Calu3 (cell line): ENCODE data around the gene TSR3. TPM values are rescaled to one million over a fixed set of nuclear protein-coding genes. Genes with fewer than 3 reads are reported as not detected.
A peak's percentile ranks its signal among the peaks of the same experiment; 100 is the strongest.

Experiments used
- BruUV-seq: library from RNA; stranded (reverse); fragments of 400-500 nt; replicated peaks from 2 replicates; lab custom pipeline; 2021; lab: Mats Ljungman, UMichigan
- CTCF ChIA-PET: fragments of 300-600 bp; sonication (Branson Sonifier 250); formaldehyde crosslinking; loops from one replicate; lab custom pipeline; 2022; ENCODE audit warnings: antibody characterized with exemption; lab: Charles Lee
- DNase-seq: peaks from one replicate; pipeline ENCODE4 v3.0.0; 2022
- H3K27ac Mint-ChIP-seq: one replicate; pipeline ENCODE4 v1.8.0; 2022; ENCODE audit warnings: mixed read lengths; ENCODE audit not compliant: unreplicated experiment
- H3K27me3 Mint-ChIP-seq: one replicate; pipeline ENCODE4 v1.8.0; 2022; ENCODE audit warnings: mixed read lengths; ENCODE audit not compliant: unreplicated experiment
- H3K36me3 Mint-ChIP-seq: one replicate; pipeline ENCODE4 v1.8.0; 2022; ENCODE audit warnings: mild to moderate bottlenecking, moderate library complexity, mixed read lengths; ENCODE audit not compliant: insufficient read depth, unreplicated experiment
- H3K4me1 Mint-ChIP-seq: one replicate; pipeline ENCODE4 v1.8.0; 2022; ENCODE audit warnings: mild to moderate bottlenecking, low read depth, mixed read lengths; ENCODE audit not compliant: unreplicated experiment
- H3K4me3 Mint-ChIP-seq: one replicate; pipeline ENCODE4 v1.8.0; 2022; ENCODE audit warnings: mild to moderate bottlenecking, low read depth, moderate library complexity, mixed read lengths; ENCODE audit not compliant: unreplicated experiment
- H3K9me3 Mint-ChIP-seq: one replicate; pipeline ENCODE4 v1.8.0; 2022; ENCODE audit warnings: low read depth, mixed read lengths; ENCODE audit not compliant: unreplicated experiment
- CTCF ChIP-seq: fragments of 200-600 bp; IDR thresholded peaks from one replicate; pipeline ENCODE4 v1.8.0; 2022; ENCODE audit warnings: antibody characterized with exemption; ENCODE audit not compliant: unreplicated experiment
- intact Hi-C: fragments of 100-400 bp; cut with micrococcal nuclease; formaldehyde crosslinking; loops from one replicate; pipeline ENCODE4 v1.10.0; 2022; ENCODE audit not compliant: unreplicated experiment
- total RNA-seq: library from RNA; stranded (reverse); gene quantifications from 2 replicates; pipeline ENCODE4 v1.2.3, GENCODE V29; 2022

The TSR3 gene
- total RNA-seq, 1 experiment from 2014 or later: 59.4 TPM

- intact Hi-C loops: no loop called here
- no peak overlapping the region for H3K27ac Mint-ChIP-seq
- H3K9me3 Mint-ChIP-seq: no peaks in the 10 kb centered on the region
- H3K27me3 Mint-ChIP-seq: peaks cover 32% of the 10 kb centered on the region
- H3K36me3 Mint-ChIP-seq: peaks cover 19% of the 10 kb centered on the region
- BruUV-seq: no TSS peak
- TF ChIP-seq CTCF: no peak
- CTCF ChIA-PET: no interaction called here
- DNase-seq: no peak
- peaks cover 8% of the 10 kb centered on the region for H3K4me1 Mint-ChIP-seq
- H3K4me3 Mint-ChIP-seq: no peak overlapping the region
These were observed 17.6 kb downstream of the TSR3 start for GRCh38 chr16:1333854-1334700.

GRCh38 chr16:1333149-1333812, 18.4 kb downstream of the TSR3 start, which contains the start of gene BAIAP3:
BAIAP3 (plus strand) TSS chr16:1333645; CDS start chr16:1338550, 4,905 bp downstream.
- peaks cover 32% of the 10 kb centered on the region for H3K27me3 Mint-ChIP-seq
- DNase-seq: peak; percentile 62
- CTCF ChIA-PET: interaction anchor here (2.0 kb wide), 1 partner anchor 9 kb away, joined by 14 read pairs; no protein-coding TSS in a partner anchor

GRCh38 chr16:1332618-1333148, 19.0 kb downstream of the TSR3 start:
- CTCF ChIA-PET: interaction anchor here (2.0 kb wide), 1 partner anchor 10 kb away, joined by 14 read pairs; no protein-coding TSS in a partner anchor
- TF ChIP-seq CTCF: no peak
- no TSS peak for BruUV-seq
- DNase-seq: no peak
- H3K9me3 Mint-ChIP-seq: no peaks in the 10 kb centered on the region
- no peak overlapping the region for H3K27ac Mint-ChIP-seq
- H3K4me1 Mint-ChIP-seq: peaks cover 8% of the 10 kb centered on the region
- H3K36me3 Mint-ChIP-seq: peaks cover 20% of the 10 kb centered on the region
- no peak overlapping the region for H3K4me3 Mint-ChIP-seq
- intact Hi-C loops: no loop called here
- H3K27me3 Mint-ChIP-seq: peaks cover 32% of the 10 kb centered on the region

More at GRCh38 chr16:1333149-1333812, 18.4 kb downstream of the TSR3 start, which contains the start of gene BAIAP3:
- peaks cover 19% of the 10 kb centered on the region for H3K36me3 Mint-ChIP-seq
- intact Hi-C loops: no loop called here
- no peak for TF ChIP-seq CTCF
- BruUV-seq: no TSS peak
- no peak within 1 kb of the TSS for H3K27ac Mint-ChIP-seq
- H3K4me3 Mint-ChIP-seq: no peak within 1 kb of the TSS
- H3K9me3 Mint-ChIP-seq: no peaks in the 10 kb centered on the region
- H3K4me1 Mint-ChIP-seq: peaks cover 8% of the 10 kb centered on the region

- Mint-ChIP-seq H3K27ac (peak overlapping the region; percentile 84), H3K36me3 (peaks cover 26% of the 10 kb centered on the region)
- CTCF ChIA-PET: interaction anchor here (1.1 to 2.0 kb wide), 2 partner anchors 11 to 19 kb away, joined by 3 to 14 read pairs; partner anchors contain the start of genes GNPTG and TSR3
These were observed 19.7 kb downstream of the TSR3 start for GRCh38 chr16:1331712-1332617.

More at GRCh38 chr16:1331712-1332617, 19.7 kb downstream of the TSR3 start:
- intact Hi-C loops: no loop called here
- no peak for TF ChIP-seq CTCF
- DNase-seq: peak; percentile 93
- H3K4me3 Mint-ChIP-seq: peak overlapping the region; percentile 63
- H3K4me1 Mint-ChIP-seq: peaks cover 8% of the 10 kb centered on the region
- H3K9me3 Mint-ChIP-seq: no peaks in the 10 kb centered on the region
- peaks cover 30% of the 10 kb centered on the region for H3K27me3 Mint-ChIP-seq
- no TSS peak for BruUV-seq
